ENCODE data around the gene LNX1. TPM values are rescaled to one million over a fixed set of nuclear protein-coding genes. Genes with fewer than 3 reads are reported as not detected.

Gene LNX1
- total RNA-seq, 1 experiment from 2014 or later = 1.7 TPM

DNA sequence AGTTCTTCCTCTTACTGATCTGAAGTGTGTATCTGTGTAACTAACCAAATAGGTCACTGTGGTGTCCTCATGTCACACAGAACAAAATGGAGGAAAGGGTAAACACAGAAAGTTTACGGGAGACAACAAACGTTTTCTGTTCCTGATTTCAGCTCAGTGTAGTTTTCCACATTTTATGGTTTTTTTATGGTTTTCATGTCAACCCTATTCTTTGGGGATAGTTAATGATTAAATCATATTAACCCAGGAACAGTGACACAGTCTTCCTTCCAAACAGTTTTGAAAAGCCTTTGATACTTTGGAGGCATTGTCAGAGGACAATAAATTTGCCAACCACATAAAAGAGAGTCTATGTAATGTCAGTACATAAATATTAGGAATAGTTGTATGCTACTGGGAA is 4.2 kb downstream of the LNX1 start:
- Mint-ChIP-seq H3K27ac (no peak overlapping the region), H3K27me3 (ENCODE audit: low read depth) (no peaks in the 10 kb centered on the region; the same call in none of the 2 replicates)
- no CpG with 5 or more reads among the region's 2 CpGs for whole genome bisulfite sequencing (ENCODE audit: extremely low coverage, insufficient read length, low lambda C conversion rate)

More for the DNA sequence above, 4.2 kb downstream of the LNX1 start:
- Histone ChIP-seq H3K56ac (ENCODE audit: insufficient read length, low read depth, low read length) (no peak overlapping the region), H4K5ac (ENCODE audit: insufficient read length, low read depth, low read length) (no peak overlapping the region), H2AFZ (ENCODE audit: low read length) (no peak overlapping the region), H4K8ac (replicated peaks; ENCODE audit: insufficient read length, low read depth, low read length) (no peak overlapping the region), H2AK5ac (ENCODE audit: insufficient read length, low read length) (no peak overlapping the region), H2BK120ac (ENCODE audit: low read depth, low read length, poor library complexity, severe bottlenecking) (no peak overlapping the region), H2BK20ac (ENCODE audit: low read depth, low read length, poor library complexity, severe bottlenecking) (no peak overlapping the region), H3K27me3 (ENCODE audit: insufficient read depth, low read length) (no peaks in the 10 kb centered on the region), H2BK12ac (ENCODE audit: insufficient read length, low read depth, low read length) (no peak overlapping the region), H4K20me1 (ENCODE audit: control insufficient read depth, insufficient read depth, insufficient read length) (no peaks in the 10 kb centered on the region), H3K23me2 (ENCODE audit: insufficient read length, low read depth, low read length, poor library complexity, severe bottlenecking) (peaks cover 5% of the 10 kb centered on the region), H4K91ac (ENCODE audit: insufficient read length, low read depth, low read length) (no peak overlapping the region), H3K23ac (ENCODE audit: insufficient read length, low read depth, low read length) (no peak overlapping the region), H3K79me1 (ENCODE audit: insufficient read depth, low read depth, low read length, poor library complexity, severe bottlenecking) (no peaks in the 10 kb centered on the region), H2BK5ac (ENCODE audit: insufficient read length, low read length) (no peak overlapping the region), H3T11ph (ENCODE audit: low read length) (no peak overlapping the region), H3K4ac (ENCODE audit: low read depth, low read length) (no peak overlapping the region), H3K79me2 (ENCODE audit: insufficient read depth, low read length) (no peaks in the 10 kb centered on the region), H2BK15ac (ENCODE audit: low read depth, low read length) (no peak overlapping the region), H3K4me1 (ENCODE audit: insufficient read depth, low read length) (no peaks in the 10 kb centered on the region; the same call in 1 of the 2 replicates), H3K27ac (ENCODE audit: insufficient read length, low read depth, low read length) (no peak overlapping the region), H3K9me3 (ENCODE audit: control insufficient read depth, low read depth, low read length) (no peaks in the 10 kb centered on the region), H3K9ac (ENCODE audit: extremely low read depth, insufficient read length, low read length) (no peak overlapping the region), H3K14ac (ENCODE audit: insufficient read depth, low read length) (no peak overlapping the region), H3K4me2 (ENCODE audit: insufficient read depth, insufficient read length, low read length) (no peak overlapping the region), H3K18ac (ENCODE audit: insufficient read length, low read depth, low read length) (no peak overlapping the region)
- TF ChIP-seq CTCF (conservative IDR thresholded peaks at IDR 0.05) = no peak
- peaks cover 24 to 25% of the 10 kb centered on the region in 2 experiments for H3K4me1 Mint-ChIP-seq
- no peaks in the 10 kb centered on the region for H3K9me3 Mint-ChIP-seq
- H3K4me3 Mint-ChIP-seq = no peak overlapping the region
- DNase-seq = no peak
- H3K36me3 Mint-ChIP-seq (ENCODE audit: insufficient read depth in 1 of 3, low read depth in 3 of 3) = no peaks in the 10 kb centered on the region
